Ectodermal cell (in vitro differentiated cells): ENCODE results near the gene AGAP4.
"Not testable (repeated sequence)": the region's sequence is repeated elsewhere in the genome, so short reads cannot be mapped to it uniquely, and the experiment has no call there.

ENCODE experiments used
- H3K27ac ChIP-seq: 2 replicates; pipeline ENCODE4 v1.7.0; 2013; ENCODE audit warnings: mild to moderate bottlenecking, low read depth, low read length; ENCODE audit not compliant: insufficient read depth, poor library complexity, severe bottlenecking
- H3K27me3 ChIP-seq: 2 replicates; pipeline ENCODE4 v1.7.0; 2013; ENCODE audit warnings: mild to moderate bottlenecking, low read length; ENCODE audit not compliant: insufficient read depth, control insufficient read depth, poor library complexity, severe bottlenecking
- H3K36me3 ChIP-seq: one replicate; pipeline ENCODE4 v1.7.0; 2013; ENCODE audit warnings: low read length; ENCODE audit not compliant: control insufficient read depth, insufficient read depth
- H3K4me1 ChIP-seq: one replicate; pipeline ENCODE4 v1.7.0; 2013; ENCODE audit warnings: low read length; ENCODE audit not compliant: control insufficient read depth, insufficient read depth
- H3K4me3 ChIP-seq: 2 replicates; pipeline ENCODE4 v1.7.0; 2013; ENCODE audit warnings: low read depth, low read length, control low read depth; ENCODE audit not compliant: insufficient read depth
- H3K9me3 ChIP-seq: 2 replicates; pipeline ENCODE4 v1.7.0; 2013; ENCODE audit warnings: mild to moderate bottlenecking, low read length, moderate library complexity; ENCODE audit not compliant: control insufficient read depth
- WGBS, 2 experiments: methylation state at CpG; one replicate each; pipeline ENCODE4 v1.1.7; 2013; ENCODE audit warnings: missing lambda C conversion rate in 2 of 2; 5-methylcytosine and 5-hydroxymethylcytosine counted together

The AGAP4 gene

GRCh38 chr10:45820107-45820830, 27.0 kb downstream of the AGAP4 start:
- 84 to 99% methylated on average over 4 to 5 of the region's 6 CpGs for WGBS, 2 experiments
- not testable (repeated sequence) for H3K27me3 ChIP-seq

GRCh38 chr10:45819552-45819951, 27.7 kb downstream of the AGAP4 start:
- WGBS, 2 experiments: 85 to 86% methylated on average over 9 of the region's 9 CpGs
- no peaks in the 10 kb centered on the region for H3K4me1 ChIP-seq
- no peaks in the 10 kb centered on the region for H3K27me3 ChIP-seq

More at GRCh38 chr10:45820107-45820830, 27.0 kb downstream of the AGAP4 start:
- not testable (repeated sequence) for H3K4me3 ChIP-seq, H3K36me3 ChIP-seq, H3K4me1 ChIP-seq, H3K9me3 ChIP-seq, H3K27ac ChIP-seq

DNA sequence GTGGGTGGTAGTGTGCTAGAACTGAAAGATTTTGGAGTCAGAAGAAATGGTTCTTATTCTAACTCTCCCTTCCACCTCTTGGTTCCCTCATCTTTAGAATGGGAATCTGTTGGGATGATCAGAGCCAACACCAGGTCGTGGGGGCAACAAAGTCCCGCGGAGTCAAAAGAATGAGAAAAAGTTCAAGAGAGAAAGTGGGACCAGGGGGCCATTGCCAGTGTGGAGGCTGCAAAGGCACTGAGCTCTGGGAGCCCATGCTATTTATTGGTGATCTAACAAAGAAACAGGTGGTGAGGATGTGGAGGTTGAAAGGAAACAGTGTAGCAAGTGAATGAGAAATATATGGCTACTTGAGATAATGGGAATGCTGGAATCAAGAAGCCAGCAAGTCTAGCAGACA, 29.4 kb downstream of the AGAP4 start:
- Histone ChIP-seq H3K4me1 (no peaks in the 10 kb centered on the region), H3K27ac (no peak overlapping the region), H3K36me3 (no peaks in the 10 kb centered on the region), H3K9me3 (no peaks in the 10 kb centered on the region), H3K27me3 (no peaks in the 10 kb centered on the region), H3K4me3 (no peak overlapping the region)
- 91 to 94% methylated on average over 3 of the region's 3 CpGs for WGBS, 2 experiments

More at GRCh38 chr10:45819552-45819951, 27.7 kb downstream of the AGAP4 start:
- Histone ChIP-seq H3K9me3 (no peaks in the 10 kb centered on the region), H3K27ac (no peak overlapping the region), H3K4me3 (no peak overlapping the region), H3K36me3 (no peaks in the 10 kb centered on the region)

GRCh38 chr10:45817130-45817859, 30.0 kb downstream of the AGAP4 start:
- H3K9me3 ChIP-seq: no peaks in the 10 kb centered on the region
- H3K27me3 ChIP-seq: no peaks in the 10 kb centered on the region
- H3K36me3 ChIP-seq: no peaks in the 10 kb centered on the region
- 93 to 94% methylated on average over 7 of the region's 7 CpGs for WGBS, 2 experiments
- no peaks in the 10 kb centered on the region for H3K4me1 ChIP-seq
- no peak overlapping the region for H3K4me3 ChIP-seq
- H3K27ac ChIP-seq: no peak overlapping the region

GRCh38 chr10:45814146-45814545, 33.2 kb downstream of the AGAP4 start:
- not testable (repeated sequence) for H3K27me3 ChIP-seq, H3K4me1 ChIP-seq, H3K36me3 ChIP-seq, H3K9me3 ChIP-seq, H3K27ac ChIP-seq, H3K4me3 ChIP-seq
- 98 to 99% methylated on average over 4 of the region's 4 CpGs for WGBS, 2 experiments

GRCh38 chr10:45812959-45813358, 34.3 kb downstream of the AGAP4 start:
- not testable (repeated sequence) for H3K27me3 ChIP-seq, H3K9me3 ChIP-seq, H3K4me3 ChIP-seq, H3K36me3 ChIP-seq, H3K4me1 ChIP-seq, H3K27ac ChIP-seq
- WGBS, 2 experiments: 90% methylated on average over 13 of the region's 13 CpGs

DNA sequence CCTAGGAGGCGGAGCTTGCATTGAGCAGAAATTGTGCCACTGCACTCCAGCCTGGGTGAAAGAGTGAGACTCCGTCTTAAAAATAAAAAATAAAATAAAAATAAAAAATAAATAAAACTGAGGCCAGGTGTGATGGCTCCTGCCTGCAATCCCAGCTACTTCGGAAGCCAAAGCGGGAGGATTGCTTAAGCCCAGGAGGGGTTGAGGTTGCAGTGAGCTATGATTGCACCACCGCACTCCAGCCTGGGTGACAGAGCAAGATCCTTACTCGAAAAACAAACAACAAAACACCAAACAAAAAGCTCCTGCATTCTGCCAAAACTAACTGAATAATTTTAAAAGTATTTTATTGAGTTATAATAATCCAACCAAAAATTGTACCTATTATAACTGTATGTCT, 36.2 kb downstream of the AGAP4 start:
- H3K36me3 ChIP-seq: no peaks in the 10 kb centered on the region
- H3K4me3 ChIP-seq: no peak overlapping the region
- H3K27ac ChIP-seq: no peak overlapping the region
- 93 to 97% methylated on average over 4 to 6 of the region's 6 CpGs for WGBS, 2 experiments
- no peaks in the 10 kb centered on the region for H3K9me3 ChIP-seq
- peaks cover 6% of the 10 kb centered on the region for H3K4me1 ChIP-seq
- H3K27me3 ChIP-seq: no peaks in the 10 kb centered on the region

GRCh38 chr10:45809837-45810236, 37.5 kb downstream of the AGAP4 start:
- no peak overlapping the region for H3K4me3 ChIP-seq
- 89 to 91% methylated on average over 4 of the region's 4 CpGs for WGBS, 2 experiments
- no peaks in the 10 kb centered on the region for H3K9me3 ChIP-seq
- H3K4me1 ChIP-seq: peaks cover 6% of the 10 kb centered on the region
- H3K27ac ChIP-seq: no peak overlapping the region
- H3K36me3 ChIP-seq: no peaks in the 10 kb centered on the region
- no peaks in the 10 kb centered on the region for H3K27me3 ChIP-seq

- not testable (repeated sequence) for H3K27ac ChIP-seq, H3K4me3 ChIP-seq, H3K4me1 ChIP-seq, H3K36me3 ChIP-seq, H3K27me3 ChIP-seq, H3K9me3 ChIP-seq
- 86 to 95% methylated on average over 2 of the region's 2 CpGs for WGBS, 2 experiments
Measured at GRCh38 chr10:45804996-45805395, 42.3 kb downstream of the AGAP4 start.

DNA sequence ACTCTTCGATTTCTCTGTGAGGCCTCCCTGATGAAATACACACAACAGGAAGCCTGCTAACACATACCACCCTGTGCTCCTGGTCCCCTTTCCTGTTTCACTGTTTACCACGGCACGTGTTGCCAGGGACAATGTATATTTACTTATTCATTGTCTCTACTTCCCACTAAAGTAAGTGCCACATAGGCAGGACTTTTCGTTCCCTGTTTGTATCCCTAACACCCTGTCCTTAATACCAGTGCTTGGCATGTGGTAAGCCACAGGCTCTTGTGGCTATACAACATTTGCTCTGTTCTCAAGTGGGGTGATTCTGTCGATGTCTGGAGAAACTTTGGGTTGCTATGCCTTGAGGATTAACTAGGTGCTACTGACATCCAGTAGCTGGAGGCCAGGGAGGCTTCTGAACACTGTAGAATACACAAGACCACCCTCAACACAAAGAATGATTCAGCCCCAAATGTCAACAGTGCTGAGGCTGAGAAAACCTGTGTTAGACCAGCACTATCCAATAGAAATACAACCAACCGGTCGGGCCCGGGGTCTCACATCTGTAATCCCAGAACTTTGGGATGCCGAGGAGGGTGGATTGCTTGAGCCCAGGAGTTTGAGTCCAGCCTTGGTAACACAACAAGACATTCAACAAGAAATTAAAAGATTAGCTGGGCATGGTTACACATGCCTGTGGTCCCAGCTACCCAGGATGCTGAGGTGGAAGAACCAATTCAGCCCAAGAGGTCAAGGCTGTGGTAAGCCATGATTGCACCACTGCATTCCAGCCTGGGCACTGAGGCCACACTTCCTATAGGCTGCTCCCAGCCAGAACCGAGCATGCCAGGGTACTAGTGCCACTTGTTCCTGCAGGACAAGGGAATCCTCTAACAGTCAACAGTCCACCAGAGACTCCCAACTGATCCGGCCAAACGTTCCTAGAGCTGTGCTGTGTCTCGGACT, 44.0 kb downstream of the AGAP4 start:
- not testable (repeated sequence) for H3K4me1 ChIP-seq, H3K9me3 ChIP-seq, H3K36me3 ChIP-seq, H3K27me3 ChIP-seq, H3K4me3 ChIP-seq, H3K27ac ChIP-seq
- 90 to 92% methylated on average over 12 to 13 of the region's 13 CpGs for WGBS, 2 experiments
